ENCODE data around the gene CD22.
A peak's percentile ranks its signal among the peaks of the same experiment; 100 is the strongest.

Gene CD22

GRCh38 chr19:35352177-35352447, 23.1 kb downstream of the CD22 start:
- POLR2A ChIA-PET: interaction anchor here (0.6 kb wide), 1 partner anchor 91 kb away, joined by 5 read pairs; no protein-coding TSS in a partner anchor
- CTCF ChIA-PET: interaction anchor here (1.1 to 7.2 kb wide), 33 partner anchors 10 to 239 kb away, joined by 3 to 125 read pairs (median 8); partner anchors contain the start of gene FFAR2
- no peak for DNase-seq (ENCODE audit: extremely low spot score)
- TF ChIP-seq CTCF (IDR thresholded peaks at IDR 0.05; ENCODE audit: control extremely low read depth, extremely low read depth, low read depth, missing control alignments): no peak

- DNase-seq (ENCODE audit: extremely low spot score): peak; percentile 82
- POLR2A ChIA-PET: interaction anchor here (0.5 to 1.4 kb wide), 4 partner anchors 90 to 211 kb away, joined by 3 to 5 read pairs (median 4); partner anchors contain the start of gene ATP4A
- CTCF ChIA-PET: interaction anchor here (0.8 to 7.2 kb wide), 46 partner anchors 9 to 239 kb away, joined by 3 to 125 read pairs (median 6); partner anchors contain the start of gene FFAR2
- peak; percentile 79 for TF ChIP-seq CTCF (IDR thresholded peaks at IDR 0.05; ENCODE audit: control extremely low read depth, extremely low read depth, low read depth, missing control alignments)
Measured at GRCh38 chr19:35352448-35353304, 23.7 kb downstream of the CD22 start.

GRCh38 chr19:35353635-35354034, 24.6 kb downstream of the CD22 start:
- ChIA-PET CTCF (interaction anchor here (0.8 to 7.2 kb wide), 42 partner anchors 8 to 238 kb away, joined by 3 to 125 read pairs (median 7); partner anchors contain the start of gene FFAR2), POLR2A (interaction anchor here (1.4 kb wide), 1 partner anchor 156 kb away, joined by 4 read pairs; no protein-coding TSS in a partner anchor)
- TF ChIP-seq CTCF (IDR thresholded peaks at IDR 0.05; ENCODE audit: control extremely low read depth, extremely low read depth, low read depth, missing control alignments): no peak
- peak; percentile 1 for DNase-seq (ENCODE audit: extremely low spot score)

GRCh38 chr19:35354898-35355297, 25.9 kb downstream of the CD22 start:
- ChIA-PET POLR2A (no interaction called here), CTCF (interaction anchor here (1.6 to 7.2 kb wide), 5 partner anchors 8 to 139 kb away, joined by 3 to 125 read pairs (median 27); partner anchors contain the start of gene FFAR1)
- TF ChIP-seq CTCF (IDR thresholded peaks at IDR 0.05; ENCODE audit: control extremely low read depth, extremely low read depth, low read depth, missing control alignments): no peak
- peak; percentile 3 for DNase-seq (ENCODE audit: extremely low spot score)

GRCh38 chr19:35355791-35356460, 26.9 kb downstream of the CD22 start:
- POLR2A ChIA-PET: interaction anchor here (0.6 to 0.9 kb wide), 3 partner anchors 11 to 153 kb away, joined by 3 to 4 read pairs (median 3); no protein-coding TSS in a partner anchor
- no peak for TF ChIP-seq CTCF (IDR thresholded peaks at IDR 0.05; ENCODE audit: control extremely low read depth, extremely low read depth, low read depth, missing control alignments)
- CTCF ChIA-PET: interaction anchor here (1.5 to 7.2 kb wide), 8 partner anchors 9 to 153 kb away, joined by 3 to 125 read pairs (median 6); partner anchors contain the start of genes FFAR1 and KRTDAP
- peak; percentile 9 for DNase-seq (ENCODE audit: extremely low spot score)
